SK-N-SH treated with all-trans-retinoic acid at 6 μM for 48 hours (cell line): Measurements from ENCODE around the gene FGF14.

Source experiments
- CSDC2 ChIP-seq: fragments of 250-450 bp; sonication (Bioruptor Pico); IDR thresholded peaks from 2 replicates; pipeline ENCODE4 v1.5.0; 2020; ENCODE audit warnings: mild to moderate bottlenecking, moderate library complexity
- ESRRG ChIP-seq: fragments of 250-450 bp; sonication (Bioruptor Pico); IDR thresholded peaks from 2 replicates; pipeline ENCODE4 v1.6.1; 2021; ENCODE audit warnings: mild to moderate bottlenecking
- ISL1 ChIP-seq: fragments of 250-450 bp; sonication (Bioruptor Pico); IDR thresholded peaks from 2 replicates; pipeline ENCODE4 v2.1.2; 2022; ENCODE audit warnings: mild to moderate bottlenecking, moderate library complexity
- OSR1 ChIP-seq: fragments of 250-450 bp; sonication (Bioruptor Pico); IDR thresholded peaks from 2 replicates; pipeline ENCODE4 v1.8.0; 2022; ENCODE audit warnings: moderate library complexity, mild to moderate bottlenecking, inconsistent platforms
- RARB ChIP-seq: fragments of 250-450 bp; sonication (Bioruptor Pico); IDR thresholded peaks from 2 replicates; pipeline ENCODE4 v1.8.0; 2021; ENCODE audit warnings: mild to moderate bottlenecking, moderate library complexity
- TOX ChIP-seq: fragments of 250-450 bp; sonication (Bioruptor Pico); IDR thresholded peaks from 2 replicates; pipeline ENCODE4 v1.8.0; 2021; ENCODE audit warnings: mild to moderate bottlenecking, moderate library complexity, borderline replicate concordance
- ZFP3 ChIP-seq: fragments of 250-450 bp; sonication (Bioruptor Pico); IDR thresholded peaks from 2 replicates; pipeline ENCODE4 v1.5.0; 2020; ENCODE audit warnings: mild to moderate bottlenecking, moderate library complexity
- ZFP30 ChIP-seq: fragments of 450-650 bp; formaldehyde crosslinking; IDR thresholded peaks from 2 replicates; pipeline ENCODE4 v1.5.0; 2022; ENCODE audit warnings: mild to moderate bottlenecking, moderate library complexity
- TF ChIP-seq, protein P1 (sequence below): fragments of 250-450 bp; sonication (Bioruptor Pico); IDR thresholded peaks from 2 replicates; pipeline ENCODE4 v1.8.0; 2020; ENCODE audit warnings: mild to moderate bottlenecking, moderate library complexity, borderline replicate concordance
- TF ChIP-seq, protein P2 (sequence below): fragments of 250-450 bp; sonication (Bioruptor Pico); IDR thresholded peaks from 2 replicates; pipeline ENCODE4 v1.8.0; 2021; ENCODE audit warnings: low read depth, mild to moderate bottlenecking, moderate library complexity, borderline replicate concordance
- TF ChIP-seq, protein P3 (sequence below): fragments of 250-450 bp; sonication (Bioruptor Pico); IDR thresholded peaks from 2 replicates; pipeline ENCODE4 v1.5.1; 2021; ENCODE audit warnings: mild to moderate bottlenecking, moderate library complexity
- TF ChIP-seq, protein P4 (sequence below): fragments of 250-450 bp; sonication (Bioruptor Pico); IDR thresholded peaks from 2 replicates; pipeline ENCODE4 v1.5.0; 2020; ENCODE audit warnings: mild to moderate bottlenecking, moderate library complexity

DNA sequence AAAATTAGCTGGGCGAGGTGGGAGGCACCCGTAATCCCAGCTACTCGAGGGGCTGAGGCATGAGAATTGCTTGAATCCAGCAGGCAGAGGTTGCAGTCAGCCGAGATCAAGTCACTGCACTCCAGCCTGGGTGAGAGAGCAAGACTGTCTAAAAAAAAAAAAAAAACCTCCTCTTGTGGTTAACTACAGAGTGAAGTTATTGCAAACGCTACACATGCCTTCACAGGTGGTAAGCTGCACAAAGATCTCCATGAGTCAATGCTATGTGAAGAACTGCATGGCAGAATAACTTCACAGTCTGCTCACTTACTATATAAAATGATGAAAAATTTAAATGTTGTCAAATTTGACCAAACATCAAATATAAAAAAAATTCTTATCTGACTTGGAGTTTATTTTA lies 436.8 kb downstream of the FGF14 start:
- TF ChIP-seq RARB (no peak), TOX (CRISPR knock-in tag) (no peak), ZFP30 (CRISPR knock-in tag) (no peak), ISL1 (CRISPR knock-in tag) (no peak), OSR1 (CRISPR knock-in tag) (no peak), ESRRG (CRISPR knock-in tag) (no peak), CSDC2 (CRISPR knock-in tag) (no peak), ZFP3 (no peak)
- TF ChIP-seq, protein P1, sequence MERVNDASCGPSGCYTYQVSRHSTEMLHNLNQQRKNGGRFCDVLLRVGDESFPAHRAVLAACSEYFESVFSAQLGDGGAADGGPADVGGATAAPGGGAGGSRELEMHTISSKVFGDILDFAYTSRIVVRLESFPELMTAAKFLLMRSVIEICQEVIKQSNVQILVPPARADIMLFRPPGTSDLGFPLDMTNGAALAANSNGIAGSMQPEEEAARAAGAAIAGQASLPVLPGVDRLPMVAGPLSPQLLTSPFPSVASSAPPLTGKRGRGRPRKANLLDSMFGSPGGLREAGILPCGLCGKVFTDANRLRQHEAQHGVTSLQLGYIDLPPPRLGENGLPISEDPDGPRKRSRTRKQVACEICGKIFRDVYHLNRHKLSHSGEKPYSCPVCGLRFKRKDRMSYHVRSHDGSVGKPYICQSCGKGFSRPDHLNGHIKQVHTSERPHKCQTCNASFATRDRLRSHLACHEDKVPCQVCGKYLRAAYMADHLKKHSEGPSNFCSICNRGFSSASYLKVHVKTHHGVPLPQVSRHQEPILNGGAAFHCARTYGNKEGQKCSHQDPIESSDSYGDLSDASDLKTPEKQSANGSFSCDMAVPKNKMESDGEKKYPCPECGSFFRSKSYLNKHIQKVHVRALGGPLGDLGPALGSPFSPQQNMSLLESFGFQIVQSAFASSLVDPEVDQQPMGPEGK (CRISPR knock-in tag) = no peak
- TF ChIP-seq, protein P2, sequence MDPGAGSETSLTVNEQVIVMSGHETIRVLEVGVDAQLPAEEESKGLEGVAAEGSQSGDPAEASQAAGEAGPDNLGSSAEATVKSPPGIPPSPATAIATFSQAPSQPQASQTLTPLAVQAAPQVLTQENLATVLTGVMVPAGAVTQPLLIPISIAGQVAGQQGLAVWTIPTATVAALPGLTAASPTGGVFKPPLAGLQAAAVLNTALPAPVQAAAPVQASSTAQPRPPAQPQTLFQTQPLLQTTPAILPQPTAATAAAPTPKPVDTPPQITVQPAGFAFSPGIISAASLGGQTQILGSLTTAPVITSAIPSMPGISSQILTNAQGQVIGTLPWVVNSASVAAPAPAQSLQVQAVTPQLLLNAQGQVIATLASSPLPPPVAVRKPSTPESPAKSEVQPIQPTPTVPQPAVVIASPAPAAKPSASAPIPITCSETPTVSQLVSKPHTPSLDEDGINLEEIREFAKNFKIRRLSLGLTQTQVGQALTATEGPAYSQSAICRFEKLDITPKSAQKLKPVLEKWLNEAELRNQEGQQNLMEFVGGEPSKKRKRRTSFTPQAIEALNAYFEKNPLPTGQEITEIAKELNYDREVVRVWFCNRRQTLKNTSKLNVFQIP (CRISPR knock-in tag) = no peak
- TF ChIP-seq, protein P3, sequence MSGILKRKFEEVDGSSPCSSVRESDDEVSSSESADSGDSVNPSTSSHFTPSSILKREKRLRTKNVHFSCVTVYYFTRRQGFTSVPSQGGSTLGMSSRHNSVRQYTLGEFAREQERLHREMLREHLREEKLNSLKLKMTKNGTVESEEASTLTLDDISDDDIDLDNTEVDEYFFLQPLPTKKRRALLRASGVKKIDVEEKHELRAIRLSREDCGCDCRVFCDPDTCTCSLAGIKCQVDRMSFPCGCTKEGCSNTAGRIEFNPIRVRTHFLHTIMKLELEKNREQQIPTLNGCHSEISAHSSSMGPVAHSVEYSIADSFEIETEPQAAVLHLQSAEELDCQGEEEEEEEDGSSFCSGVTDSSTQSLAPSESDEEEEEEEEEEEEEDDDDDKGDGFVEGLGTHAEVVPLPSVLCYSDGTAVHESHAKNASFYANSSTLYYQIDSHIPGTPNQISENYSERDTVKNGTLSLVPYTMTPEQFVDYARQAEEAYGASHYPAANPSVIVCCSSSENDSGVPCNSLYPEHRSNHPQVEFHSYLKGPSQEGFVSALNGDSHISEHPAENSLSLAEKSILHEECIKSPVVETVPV (CRISPR knock-in tag) = no peak
- TF ChIP-seq, protein P4, sequence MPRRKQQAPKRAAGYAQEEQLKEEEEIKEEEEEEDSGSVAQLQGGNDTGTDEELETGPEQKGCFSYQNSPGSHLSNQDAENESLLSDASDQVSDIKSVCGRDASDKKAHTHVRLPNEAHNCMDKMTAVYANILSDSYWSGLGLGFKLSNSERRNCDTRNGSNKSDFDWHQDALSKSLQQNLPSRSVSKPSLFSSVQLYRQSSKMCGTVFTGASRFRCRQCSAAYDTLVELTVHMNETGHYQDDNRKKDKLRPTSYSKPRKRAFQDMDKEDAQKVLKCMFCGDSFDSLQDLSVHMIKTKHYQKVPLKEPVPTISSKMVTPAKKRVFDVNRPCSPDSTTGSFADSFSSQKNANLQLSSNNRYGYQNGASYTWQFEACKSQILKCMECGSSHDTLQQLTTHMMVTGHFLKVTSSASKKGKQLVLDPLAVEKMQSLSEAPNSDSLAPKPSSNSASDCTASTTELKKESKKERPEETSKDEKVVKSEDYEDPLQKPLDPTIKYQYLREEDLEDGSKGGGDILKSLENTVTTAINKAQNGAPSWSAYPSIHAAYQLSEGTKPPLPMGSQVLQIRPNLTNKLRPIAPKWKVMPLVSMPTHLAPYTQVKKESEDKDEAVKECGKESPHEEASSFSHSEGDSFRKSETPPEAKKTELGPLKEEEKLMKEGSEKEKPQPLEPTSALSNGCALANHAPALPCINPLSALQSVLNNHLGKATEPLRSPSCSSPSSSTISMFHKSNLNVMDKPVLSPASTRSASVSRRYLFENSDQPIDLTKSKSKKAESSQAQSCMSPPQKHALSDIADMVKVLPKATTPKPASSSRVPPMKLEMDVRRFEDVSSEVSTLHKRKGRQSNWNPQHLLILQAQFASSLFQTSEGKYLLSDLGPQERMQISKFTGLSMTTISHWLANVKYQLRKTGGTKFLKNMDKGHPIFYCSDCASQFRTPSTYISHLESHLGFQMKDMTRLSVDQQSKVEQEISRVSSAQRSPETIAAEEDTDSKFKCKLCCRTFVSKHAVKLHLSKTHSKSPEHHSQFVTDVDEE (CRISPR knock-in tag) = no peak
